A549 (cell line): ENCODE measurements around the gene GOLGA2. TPM values are rescaled to one million over a fixed set of nuclear protein-coding genes. Genes with fewer than 3 reads are reported as not detected.
A peak's percentile ranks its signal among the peaks of the same experiment; 100 is the strongest.

ENCODE experiments used
- ATAC-seq, 2 experiments: fragments of 200-7000 bp in 1 of 2; fragments of >200 bp in 1 of 2; cut with Nextera tagmentation in 1 of 2; cut with Tn5 transposase in 1 of 2; 3 replicates each; pipeline versions ENCODE4 v1.8.0 to v1.9.1; 2018 to 2020; ENCODE audit warnings: mild to moderate bottlenecking in 1 of 2, moderate library complexity in 1 of 2
- CTCF ChIA-PET: fragments of 300-600 bp; sonication (Branson Sonifier 250); formaldehyde crosslinking; extraction: SDS; loops from one replicate; lab custom pipeline; 2021; ENCODE audit warnings: antibody characterized with exemption, inconsistent platforms; lab: Yijun Ruan, JAX
- POLR2A ChIA-PET: fragments of 350-600 bp; formaldehyde crosslinking; extraction: SDS; loops from one replicate; lab custom pipeline; 2021; ENCODE audit warnings: antibody characterized with exemption, inconsistent platforms; lab: Yijun Ruan, JAX
- DNase-seq, 2 experiments: peaks; one replicate each; pipeline versions ENCODE4 v3.0.0 to v3.0.0-alpha.2; 2011 to 2016; ENCODE audit warnings: low read depth in 1 of 2, low spot score in 1 of 2
- FAIRE-seq: peaks from 2 replicates; lab custom pipeline; 2011; peaks lifted over from hg19 to GRCh38; lab: Jason Lieb, UNC
- H3K27ac ChIP-seq, 2 experiments: fragments of >200 bp; sonication (Bioruptor Twin); formaldehyde crosslinking; 3 replicates each; pipeline ENCODE4 v1.5.1; 2016 to 2017
- H3K4me1 ChIP-seq: fragments of >200 bp; sonication (Bioruptor Twin); formaldehyde crosslinking; 3 replicates; pipeline ENCODE4 v1.6.1; 2016
- H3K4me2 ChIP-seq: fragments of >200 bp; sonication (Bioruptor Twin); formaldehyde crosslinking; 3 replicates; pipeline ENCODE4 v1.6.1; 2016
- H3K4me3 ChIP-seq: fragments of >200 bp; sonication (Bioruptor Twin); formaldehyde crosslinking; 3 replicates; pipeline ENCODE4 v1.5.1; 2016
- H3K9me3 ChIP-seq: fragments of >200 bp; sonication (Bioruptor Twin); formaldehyde crosslinking; 3 replicates; pipeline ENCODE4 v1.6.1; 2016
- BCL3 ChIP-seq: fragments of >200 bp; sonication (Bioruptor Twin); formaldehyde crosslinking; IDR thresholded peaks from 3 replicates; pipeline ENCODE4 v1.6.1; 2016
- EP300 ChIP-seq, 2 experiments: fragments of >200 bp; sonication (Bioruptor Twin); formaldehyde crosslinking; IDR thresholded peaks; 2 replicates in 1 of 2; 3 replicates in 1 of 2; pipeline ENCODE4 v1.6.1; 2016 to 2017
- FOSB ChIP-seq: fragments of 250-450 bp; sonication (Bioruptor Pico); IDR thresholded peaks from 2 replicates; pipeline ENCODE4 v1.5.0; 2020; ENCODE audit warnings: mild to moderate bottlenecking, moderate library complexity
- FOSL2 ChIP-seq, 2 experiments: fragments of 450-650 bp in 1 of 2; fragments of >200 bp in 1 of 2; sonication (Bioruptor Twin) in 1 of 2; formaldehyde crosslinking; IDR thresholded peaks; 2 replicates each; pipeline versions ENCODE4 v1.5.0 to v1.6.1; 2016 to 2020; ENCODE audit warnings: mild to moderate bottlenecking in 1 of 2, moderate library complexity in 1 of 2
- FOXS1 ChIP-seq: fragments of 250-450 bp; sonication (Bioruptor Pico); IDR thresholded peaks from 2 replicates; pipeline ENCODE4 v1.5.0; 2020; ENCODE audit warnings: mild to moderate bottlenecking, moderate library complexity
- HEYL ChIP-seq: fragments of 250-450 bp; sonication (Bioruptor Pico); IDR thresholded peaks from 2 replicates; pipeline ENCODE4 v1.8.0; 2021; ENCODE audit warnings: mild to moderate bottlenecking, moderate library complexity
- HOXB13 ChIP-seq: fragments of 250-450 bp; sonication (Bioruptor Pico); IDR thresholded peaks from 2 replicates; pipeline ENCODE4 v1.5.0; 2020; ENCODE audit warnings: low read depth, mild to moderate bottlenecking, moderate library complexity
- JUN ChIP-seq, 2 experiments: fragments of >200 bp; sonication (Bioruptor Twin); formaldehyde crosslinking; IDR thresholded peaks; 2 replicates in 1 of 2; 3 replicates in 1 of 2; pipeline ENCODE4 v1.6.1; 2016 to 2017
- KDM1A ChIP-seq: fragments of 200-600 bp; sonication (generic); IDR thresholded peaks from 2 replicates; pipeline ENCODE4 v1.6.1; 2016; ENCODE audit warnings: low read depth, mild to moderate bottlenecking
- KDM5A ChIP-seq: fragments of 200-600 bp; sonication (generic); IDR thresholded peaks from 2 replicates; pipeline ENCODE4 v1.6.1; 2016; ENCODE audit warnings: antibody characterized with exemption, mild to moderate bottlenecking
- MYC ChIP-seq: IDR thresholded peaks from 2 replicates; pipeline ENCODE4 v1.6.1; 2012; ENCODE audit warnings: mild to moderate bottlenecking, inconsistent platforms, low read length, improper control_type of control experiment, borderline replicate concordance
- NR3C1 ChIP-seq: fragments of >200 bp; sonication (Bioruptor Twin); formaldehyde crosslinking; IDR thresholded peaks from 3 replicates; pipeline ENCODE4 v1.6.1; 2017
- PHF8 ChIP-seq: fragments of 200-600 bp; sonication (generic); IDR thresholded peaks from 2 replicates; pipeline ENCODE4 v1.6.1; 2016; ENCODE audit warnings: low read depth, mild to moderate bottlenecking, antibody characterized with exemption, moderate library complexity, borderline replicate concordance
- RAD21 ChIP-seq, 2 experiments: fragments of >200 bp in 1 of 2; sonication (Bioruptor Twin) in 1 of 2; formaldehyde crosslinking in 1 of 2; IDR thresholded peaks in 1 of 2; conservative IDR thresholded peaks in 1 of 2; 2 replicates in 1 of 2; 3 replicates in 1 of 2; pipeline ENCODE4 v1.6.1; 2012 to 2018; ENCODE audit warnings: inconsistent platforms in 1 of 2
- RARB ChIP-seq: fragments of 250-450 bp; sonication (Bioruptor Pico); IDR thresholded peaks from 2 replicates; pipeline ENCODE4 v1.8.0; 2021; ENCODE audit warnings: mild to moderate bottlenecking, moderate library complexity
- ZC3H11A ChIP-seq: fragments of 450-650 bp; IDR thresholded peaks from 2 replicates; pipeline ENCODE4 v1.6.1; 2014; ENCODE audit warnings: antibody characterized with exemption, mild to moderate bottlenecking
- ZFP36 ChIP-seq: fragments of 450-650 bp; IDR thresholded peaks from 2 replicates; pipeline ENCODE4 v1.6.1; 2014; ENCODE audit warnings: borderline replicate concordance; ENCODE audit not compliant: partially characterized antibody
- ZNF302 ChIP-seq: fragments of 250-450 bp; sonication (Bioruptor Pico); IDR thresholded peaks from 2 replicates; pipeline ENCODE4 v1.9.0; 2021; ENCODE audit warnings: inconsistent platforms, mild to moderate bottlenecking, moderate library complexity
- WGBS: methylation state at CpG from one replicate; pipeline ENCODE4 v1.1.6; 2017; ENCODE audit errors: missing lambda C conversion rate; 5-methylcytosine and 5-hydroxymethylcytosine counted together
- polyA plus RNA-seq, 4 experiments: library from polyadenylated mRNA; depleted of rRNA in 3 of 4; stranded (reverse); fragments of >200 nt; fragmentation: RNase III in 1 of 4; extraction: RNeasy Plus Mini Kit Qiagen cat#74134 plus additional on column Dnase treatment in 1 of 4; gene quantifications; 2 replicates in 3 of 4; 3 replicates in 1 of 4; pipeline ENCODE4 v1.2.3, GENCODE V29; 2011 to 2017

The GOLGA2 gene
- polyA plus RNA-seq, 2 of the 4 experiments (the other 2 are of a cell fraction), result 55.3 to 60.1 TPM

GRCh38 chr9:128211981-128212281 lies 63.9 kb downstream of the GOLGA2 start (continued):
- TF ChIP-seq HOXB13, result peak; percentile 67; the same call in 1 of the 2 replicates
- TF ChIP-seq MYC, result no peak
- TF ChIP-seq RARB, result no peak
- TF ChIP-seq FOSB (CRISPR knock-in tag), result no peak
- no peak for TF ChIP-seq NR3C1

- ATAC-seq, result peak; percentile 63 to 78
- TF ChIP-seq HEYL (CRISPR knock-in tag) (no peak), FOSL2 (IDR thresholded peaks at IDR 0.05) (no peak), FOSL2 (CRISPR knock-in tag; IDR thresholded peaks at IDR 0.05) (peak; percentile 24; the same call in 1 of the 2 replicates), EP300 (IDR thresholded peaks at IDR 0.05) (peak; percentile 17 to 58; a peak in 1 of 5 replicates), RAD21 (conservative IDR thresholded peaks at IDR 0.05 in 1 of 2, IDR thresholded peaks at IDR 0.05 in 1 of 2) (peak in 1 of 2 experiments; percentile 7; a peak in 1 of 5 replicates), ZFP36 (peak; percentile 92), JUN (IDR thresholded peaks at IDR 0.05) (peak in 1 of 2 experiments; percentile 70; a peak in 2 of 5 replicates)
- POLR2A ChIA-PET, result interaction anchor here (0.6 to 1.3 kb wide), 6 partner anchors 8 to 764 kb away, joined by 3 to 4 read pairs (median 3); partner anchors contain the start of genes DNM1, GOLGA2 and SWI5
Observed at GRCh38 chr9:128211186-128211980, 64.4 kb downstream of the GOLGA2 start.

GRCh38 chr9:128208946-128209669 lies 66.7 kb downstream of the GOLGA2 start:
- H3K4me1 ChIP-seq, result peaks cover 97% of the 10 kb centered on the region
- no peak for FAIRE-seq
- ChIA-PET CTCF (interaction anchor here (0.7 to 10.3 kb wide), 4 partner anchors 9 to 97 kb away, joined by 3 to 82 read pairs (median 3); partner anchors contain the start of gene DNM1), POLR2A (no interaction called here)
- no peak overlapping the region for H3K4me3 ChIP-seq
- peak overlapping the region; percentile 86 for H3K4me2 ChIP-seq
- H3K9me3 ChIP-seq, result no peaks in the 10 kb centered on the region
- peak overlapping the region; percentile 95 to 99 for H3K27ac ChIP-seq
- no peak for ATAC-seq
- DNase-seq, result no peak
- WGBS, result 80% methylated on average over 14 of the region's 15 CpGs
- TF ChIP-seq ZC3H11A (no peak), KDM5A (no peak), PHF8 (no peak), BCL3 (no peak), FOXS1 (no peak), ZNF302 (no peak)

More at GRCh38 chr9:128211186-128211980, 64.4 kb downstream of the GOLGA2 start:
- peaks cover 100% of the 10 kb centered on the region for H3K4me1 ChIP-seq
- no peaks in the 10 kb centered on the region for H3K9me3 ChIP-seq
- WGBS, result 8% methylated on average over 12 of the region's 12 CpGs
- peak overlapping the region; percentile 86 for H3K4me2 ChIP-seq
- H3K27ac ChIP-seq, result peak overlapping the region; percentile 95 to 99
- CTCF ChIA-PET, result interaction anchor here (0.6 to 10.3 kb wide), 10 partner anchors 10 to 548 kb away, joined by 3 to 82 read pairs (median 4); partner anchors contain the start of genes CIZ1 and DNM1
- FAIRE-seq, result no peak
- peak overlapping the region; percentile 24; the same call in 2 of the 3 replicates for H3K4me3 ChIP-seq
- DNase-seq, result peak; percentile 75 to 90

GRCh38 chr9:128208386-128208785 lies 67.4 kb downstream of the GOLGA2 start:
- Histone ChIP-seq H3K4me1 (peaks cover 90% of the 10 kb centered on the region), H3K9me3 (no peaks in the 10 kb centered on the region), H3K4me3 (no peak overlapping the region), H3K27ac (peak overlapping the region; percentile 95 to 99), H3K4me2 (peak overlapping the region; percentile 86)
- CTCF ChIA-PET, result no interaction called here
- no peak for FAIRE-seq
- 74% methylated on average over 7 of the region's 7 CpGs for WGBS
- DNase-seq, result no peak
- ATAC-seq, result no peak
- POLR2A ChIA-PET, result no interaction called here
- TF ChIP-seq MYC, result no peak
- TF ChIP-seq KDM1A, result peak; percentile 39; the same call in 1 of the 2 replicates
- TF ChIP-seq, all 56 proteins: peak for 1
